ENCODE measurements around the gene STAC3. TPM values are rescaled to one million over a fixed set of nuclear protein-coding genes. Genes with fewer than 3 reads are reported as not detected.

STAC3 gene
- total RNA-seq, 2 experiments from 2014 or later: 4.1 to 4.5 TPM

- DNase-seq: no peak
- H3K4me3 Mint-ChIP-seq: no peak overlapping the region
- H3K27me3 Mint-ChIP-seq: peaks cover 1% of the 10 kb centered on the region
- no peak overlapping the region for H3K27ac Mint-ChIP-seq
- H3K9me3 Mint-ChIP-seq: no peaks in the 10 kb centered on the region
- H3K4me1 Mint-ChIP-seq: no peaks in the 10 kb centered on the region
- CTCF ChIA-PET: no interaction called here
- H3K36me3 Mint-ChIP-seq (ENCODE audit: low read depth): no peaks in the 10 kb centered on the region
- POLR2A ChIA-PET: no interaction called here
Measured at GRCh38 chr12:57196956-57197355, 54.0 kb downstream of the STAC3 start.

GRCh38 chr12:57196439-57196838 lies 54.5 kb downstream of the STAC3 start:
- peaks cover 1% of the 10 kb centered on the region for H3K27me3 Mint-ChIP-seq

DNA sequence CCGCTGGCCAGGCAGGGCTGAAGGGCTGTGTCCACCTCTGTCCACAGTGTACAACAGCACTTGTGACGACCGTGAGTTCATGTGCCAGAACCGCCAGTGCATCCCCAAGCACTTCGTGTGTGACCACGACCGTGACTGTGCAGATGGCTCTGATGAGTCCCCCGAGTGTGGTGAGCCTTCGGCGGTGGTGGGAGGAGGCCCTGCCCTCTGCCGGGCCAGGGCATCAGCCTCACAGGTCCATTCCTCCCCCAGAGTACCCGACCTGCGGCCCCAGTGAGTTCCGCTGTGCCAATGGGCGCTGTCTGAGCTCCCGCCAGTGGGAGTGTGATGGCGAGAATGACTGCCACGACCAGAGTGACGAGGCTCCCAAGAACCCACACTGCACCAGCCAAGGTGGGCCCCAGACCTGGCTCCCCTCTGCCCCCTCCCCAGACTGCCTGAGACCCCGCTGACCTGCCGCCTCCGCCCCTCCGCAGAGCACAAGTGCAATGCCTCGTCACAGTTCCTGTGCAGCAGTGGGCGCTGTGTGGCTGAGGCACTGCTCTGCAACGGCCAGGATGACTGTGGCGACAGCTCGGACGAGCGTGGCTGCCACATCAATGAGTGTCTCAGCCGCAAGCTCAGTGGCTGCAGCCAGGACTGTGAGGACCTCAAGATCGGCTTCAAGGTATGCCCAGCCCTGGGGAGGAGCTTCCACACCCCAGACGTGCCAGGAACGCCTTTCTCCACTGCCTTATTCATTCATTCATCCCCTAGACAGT lies 55.2 kb downstream of the STAC3 start:
- Mint-ChIP-seq H3K4me1 (no peaks in the 10 kb centered on the region), H3K4me3 (no peak overlapping the region), H3K27me3 (peaks cover 1% of the 10 kb centered on the region), H3K9me3 (no peaks in the 10 kb centered on the region), H3K27ac (no peak overlapping the region), H3K36me3 (ENCODE audit: low read depth) (no peaks in the 10 kb centered on the region)
- ChIA-PET POLR2A (no interaction called here), CTCF (interaction anchor here (0.9 kb wide), 1 partner anchor 71 kb away, joined by 3 read pairs; no protein-coding TSS in a partner anchor)
- DNase-seq: no peak

More at GRCh38 chr12:57196439-57196838, 54.5 kb downstream of the STAC3 start:
- H3K36me3 Mint-ChIP-seq (ENCODE audit: low read depth): no peaks in the 10 kb centered on the region
- ChIA-PET POLR2A (no interaction called here), CTCF (interaction anchor here (0.9 kb wide), 1 partner anchor 72 kb away, joined by 3 read pairs; no protein-coding TSS in a partner anchor)
- no peak overlapping the region for H3K27ac Mint-ChIP-seq
- no peaks in the 10 kb centered on the region for H3K4me1 Mint-ChIP-seq
- H3K9me3 Mint-ChIP-seq: no peaks in the 10 kb centered on the region
- DNase-seq: no peak
- no peak overlapping the region for H3K4me3 Mint-ChIP-seq

- Mint-ChIP-seq H3K27me3 (peaks cover 1% of the 10 kb centered on the region), H3K9me3 (no peaks in the 10 kb centered on the region), H3K4me1 (no peaks in the 10 kb centered on the region), H3K36me3 (ENCODE audit: low read depth) (no peaks in the 10 kb centered on the region), H3K27ac (no peak overlapping the region), H3K4me3 (no peak overlapping the region)
- POLR2A ChIA-PET: no interaction called here
- CTCF ChIA-PET: no interaction called here
- no peak for DNase-seq
Measured at GRCh38 chr12:57195186-57195585, 55.8 kb downstream of the STAC3 start.

DNA sequence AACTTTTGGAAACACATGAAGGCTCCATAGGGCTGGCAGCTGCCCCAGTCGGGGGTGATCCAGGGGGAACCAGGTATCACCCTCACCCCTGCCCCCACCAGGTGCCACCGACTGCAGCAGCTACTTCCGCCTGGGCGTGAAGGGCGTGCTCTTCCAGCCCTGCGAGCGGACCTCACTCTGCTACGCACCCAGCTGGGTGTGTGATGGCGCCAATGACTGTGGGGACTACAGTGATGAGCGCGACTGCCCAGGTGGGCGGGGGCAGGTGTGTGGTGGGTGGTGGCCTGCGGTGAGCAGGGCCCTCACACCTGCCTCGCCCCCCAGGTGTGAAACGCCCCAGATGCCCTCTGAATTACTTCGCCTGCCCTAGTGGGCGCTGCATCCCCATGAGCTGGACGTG lies 56.7 kb downstream of the STAC3 start:
- Mint-ChIP-seq H3K4me3 (no peak overlapping the region), H3K27ac (no peak overlapping the region), H3K27me3 (peaks cover 1% of the 10 kb centered on the region), H3K9me3 (no peaks in the 10 kb centered on the region), H3K36me3 (ENCODE audit: low read depth) (no peaks in the 10 kb centered on the region), H3K4me1 (no peaks in the 10 kb centered on the region)
- ChIA-PET POLR2A (no interaction called here), CTCF (no interaction called here)
- no peak for DNase-seq

GRCh38 chr12:57193706-57194245 lies 57.2 kb downstream of the STAC3 start:
- Mint-ChIP-seq H3K9me3 (no peaks in the 10 kb centered on the region), H3K27me3 (peaks cover 1% of the 10 kb centered on the region)

More at GRCh38 chr12:57193706-57194245, 57.2 kb downstream of the STAC3 start:
- no peak overlapping the region for H3K4me3 Mint-ChIP-seq
- H3K4me1 Mint-ChIP-seq: no peaks in the 10 kb centered on the region
- no peaks in the 10 kb centered on the region for H3K36me3 Mint-ChIP-seq (ENCODE audit: low read depth)
- no peak overlapping the region for H3K27ac Mint-ChIP-seq
- CTCF ChIA-PET: no interaction called here
- DNase-seq: no peak
- POLR2A ChIA-PET: no interaction called here

Other genes with a start within 250 kb of the STAC3 start
- gene ZBTB39, start 244.6 kb downstream of the STAC3 start, total RNA-seq: 1 to 10 TPM; 7.7 to 7.8 TPM
- gene TAC3, start 234.7 kb downstream of the STAC3 start, total RNA-seq: not detected
- gene MYO1A, start 201.1 kb downstream of the STAC3 start, total RNA-seq: under 1 TPM; 0.28 to 0.65 TPM
- 10 to 100 TPM; 51.7 to 59.2 TPM for gene NEMP1, start 172.4 kb downstream of the STAC3 start, total RNA-seq
- gene NAB2, start 162.1 kb downstream of the STAC3 start, total RNA-seq: 1 to 10 TPM; 8.7 to 9.6 TPM
- 100 to 1,000 TPM; 127 to 128 TPM for gene STAT6, start 139.8 kb downstream of the STAC3 start, total RNA-seq
- under 1 TPM; 0.60 to 0.86 TPM for gene LRP1, start 122.7 kb downstream of the STAC3 start, total RNA-seq
- gene LRP1-AS, start 103.6 kb downstream of the STAC3 start, total RNA-seq: not detected
- 1 to 10 TPM in 1 of 2 experiments, under 1 TPM in 1; 0.81 to 1.1 TPM for gene NXPH4, start 34.4 kb downstream of the STAC3 start, total RNA-seq
- 100 to 1,000 TPM; 224 to 244 TPM for gene SHMT2, start 21.5 kb downstream of the STAC3 start, total RNA-seq
- 10 to 100 TPM; 70.2 to 71.5 TPM for gene R3HDM2, start 179.9 kb upstream of the STAC3 start, total RNA-seq
- gene INHBC, start 183.6 kb upstream of the STAC3 start, total RNA-seq: not detected
- gene INHBE, start 204.1 kb upstream of the STAC3 start, total RNA-seq: under 1 TPM in 1 of 2 experiments, not detected in 1; 0.08 TPM
- gene GLI1, start 208.6 kb upstream of the STAC3 start, total RNA-seq: under 1 TPM; 0.30 to 0.48 TPM
- gene ARHGAP9, start 228.7 kb upstream of the STAC3 start, total RNA-seq: 100 to 1,000 TPM; 171 to 188 TPM
- gene MARS1, start 236.9 kb upstream of the STAC3 start, total RNA-seq: 100 to 1,000 TPM; 262 to 282 TPM